CD4-positive, alpha-beta T cell (primary cell): ENCODE results near the gene SHISA2. TPM values are rescaled to one million over a fixed set of nuclear protein-coding genes. Genes with fewer than 3 reads are reported as not detected.

Source experiments
- ATAC-seq: fragments of 200-7000 bp; cut with Tn5 transposase; one replicate; pipeline ENCODE4 v1.10.0; 2022; ENCODE audit warnings: mild to moderate bottlenecking; ENCODE audit not compliant: poor library complexity
- CTCF ChIA-PET: fragments of 350-600 bp; sonication (Branson Sonifier 250); formaldehyde crosslinking; loops from one replicate; lab custom pipeline; 2021; ENCODE audit warnings: antibody characterized with exemption, inconsistent platforms; lab: Charles Lee
- POLR2A ChIA-PET: fragments of 350-600 bp; sonication (Branson Sonifier 250); formaldehyde crosslinking; loops from one replicate; lab custom pipeline; 2021; ENCODE audit warnings: antibody characterized with exemption, inconsistent platforms; lab: Charles Lee
- DNase-seq, 14 experiments: peaks; one replicate each; pipeline ENCODE4 v3.0.0-alpha.2; 2013 to 2020; ENCODE audit warnings: mixed read lengths in 2 of 14
- H3K27ac ChIP-seq, 2 donors: one replicate each; pipeline versions ENCODE4 v1.5.1 to v1.7.0; 2013; ENCODE audit warnings: low read length in 2 of 2, low read depth in 1 of 2, mild to moderate bottlenecking in 1 of 2
- H3K27me3 ChIP-seq, 2 experiments: 1 replicate in 1 of 2; 2 replicates in 1 of 2; pipeline versions ENCODE4 v1.6.1 to v1.7.0; 2013; ENCODE audit warnings: low read length in 2 of 2, control low read depth in 1 of 2, mild to moderate bottlenecking in 1 of 2, moderate library complexity in 1 of 2; ENCODE audit not compliant: insufficient read depth in 2 of 2, control insufficient read depth in 1 of 2
- H3K36me3 ChIP-seq: one replicate; pipeline ENCODE4 v1.6.1; 2013; ENCODE audit warnings: low read length, control low read depth; ENCODE audit not compliant: insufficient read depth
- H3K4me1 ChIP-seq: one replicate; pipeline ENCODE4 v1.6.1; 2013; ENCODE audit warnings: low read length, control low read depth; ENCODE audit not compliant: insufficient read depth
- H3K4me3 ChIP-seq: one replicate; pipeline ENCODE4 v1.5.1; 2013; ENCODE audit warnings: mild to moderate bottlenecking, low read length, moderate library complexity
- H3K9me3 ChIP-seq, 2 experiments: 1 replicate in 1 of 2; 2 replicates in 1 of 2; pipeline versions ENCODE4 v1.6.1 to v1.7.0; 2013; ENCODE audit warnings: low read length in 2 of 2, mild to moderate bottlenecking in 2 of 2, control low read depth in 1 of 2, moderate library complexity in 1 of 2; ENCODE audit not compliant: control insufficient read depth in 1 of 2, insufficient read depth in 1 of 2
- H3K27ac Mint-ChIP-seq: one replicate; pipeline ENCODE4 v1.8.0; 2020; ENCODE audit warnings: mixed read lengths
- H3K27me3 Mint-ChIP-seq: one replicate; pipeline ENCODE4 v1.8.0; 2021; ENCODE audit warnings: mixed read lengths
- H3K36me3 Mint-ChIP-seq: one replicate; pipeline ENCODE4 v1.8.0; 2021; ENCODE audit warnings: low read depth, mixed read lengths
- H3K4me1 Mint-ChIP-seq: one replicate; pipeline ENCODE4 v1.8.0; 2021; ENCODE audit warnings: low read depth, mixed read lengths
- H3K4me3 Mint-ChIP-seq: one replicate; pipeline ENCODE4 v1.8.0; 2020; ENCODE audit warnings: mild to moderate bottlenecking, mixed read lengths
- H3K9me3 Mint-ChIP-seq: one replicate; pipeline ENCODE4 v1.8.0; 2020; ENCODE audit warnings: mixed read lengths
- CTCF ChIP-seq: fragments of 200-600 bp; IDR thresholded peaks from one replicate; pipeline ENCODE4 v1.8.0; 2022; ENCODE audit warnings: antibody characterized with exemption, mild to moderate bottlenecking
- intact Hi-C, 2 experiments: fragments of 100-400 bp; cut with DNase I in 1 of 2; cut with micrococcal nuclease in 1 of 2; formaldehyde crosslinking; loops; one replicate each; pipeline versions ENCODE4 v1.15.1 to v1.9.0; 2023 to 2025; cut with DNase I, micrococcal nuclease
- total RNA-seq, 174 experiments: library from RNA in 2 of 174; stranded (reverse) in 2 of 174; gene quantifications; one replicate each; pipeline ENCODE4 v1.2.3 and lab custom pipeline; 2021 to 2026

SHISA2 gene
- total RNA-seq, 2 experiments from 2014 or later: 0.52 to 0.92 TPM

GRCh38 chr13:26061947-26062346 lies 10.1 kb upstream of the SHISA2 start:
- Histone ChIP-seq H3K4me3 (no peak overlapping the region), H3K9me3 (no peaks in the 10 kb centered on the region), H3K36me3 (no peaks in the 10 kb centered on the region), H3K27me3 (no peaks in the 10 kb centered on the region), H3K4me1 (no peaks in the 10 kb centered on the region), H3K27ac (no peak overlapping the region)
- Mint-ChIP-seq H3K4me3 (no peak overlapping the region), H3K4me1 (no peaks in the 10 kb centered on the region), H3K27me3 (peaks cover 16% of the 10 kb centered on the region), H3K36me3 (no peaks in the 10 kb centered on the region), H3K27ac (no peak overlapping the region), H3K9me3 (no peaks in the 10 kb centered on the region)
- ATAC-seq (no peak), DNase-seq (no peak)
- TF ChIP-seq CTCF: no peak
- intact Hi-C loops: loop anchor here (2.0 to 5.0 kb wide), 3 partner anchors 233 to 385 kb away; no protein-coding TSS in a partner anchor
- ChIA-PET POLR2A (no interaction called here), CTCF (interaction anchor here (3.3 kb wide), 1 partner anchor 487 kb away, joined by 10 read pairs; no protein-coding TSS in a partner anchor)

GRCh38 chr13:26061256-26061655 lies 9.4 kb upstream of the SHISA2 start:
- intact Hi-C loops: loop anchor here in 1 of 2 experiments (5.0 kb wide), 1 partner anchor 384 kb away; no protein-coding TSS in a partner anchor
- Mint-ChIP-seq H3K36me3 (no peaks in the 10 kb centered on the region), H3K4me3 (no peak overlapping the region), H3K9me3 (no peaks in the 10 kb centered on the region), H3K27ac (no peak overlapping the region), H3K27me3 (peaks cover 12% of the 10 kb centered on the region), H3K4me1 (no peaks in the 10 kb centered on the region)
- no peaks in the 10 kb centered on the region for H3K4me1 ChIP-seq
- TF ChIP-seq CTCF: no peak
- H3K4me3 ChIP-seq: no peak overlapping the region
- no peaks in the 10 kb centered on the region for H3K27me3 ChIP-seq
- no peak for DNase-seq
- no peak overlapping the region for H3K27ac ChIP-seq
- H3K9me3 ChIP-seq: no peaks in the 10 kb centered on the region
- ChIA-PET POLR2A (no interaction called here), CTCF (no interaction called here)
- no peaks in the 10 kb centered on the region for H3K36me3 ChIP-seq
- no peak for ATAC-seq

GRCh38 chr13:26060357-26060756 lies 8.5 kb upstream of the SHISA2 start:
- Histone ChIP-seq H3K4me1 (no peaks in the 10 kb centered on the region), H3K27ac (no peak overlapping the region), H3K9me3 (no peaks in the 10 kb centered on the region), H3K36me3 (no peaks in the 10 kb centered on the region), H3K4me3 (no peak overlapping the region), H3K27me3 (no peaks in the 10 kb centered on the region)
- Mint-ChIP-seq H3K36me3 (no peaks in the 10 kb centered on the region), H3K9me3 (no peaks in the 10 kb centered on the region), H3K27ac (no peak overlapping the region), H3K4me3 (no peak overlapping the region), H3K27me3 (peaks cover 10% of the 10 kb centered on the region), H3K4me1 (no peaks in the 10 kb centered on the region)
- ATAC-seq (no peak), DNase-seq (no peak)
- CTCF ChIA-PET: no interaction called here
- TF ChIP-seq CTCF: no peak
- POLR2A ChIA-PET: no interaction called here
- intact Hi-C loops: loop anchor here in 1 of 2 experiments (5.0 kb wide), 1 partner anchor 383 kb away; no protein-coding TSS in a partner anchor
